GM12878 (cell line): Measurements from ENCODE around the gene MXRA8.

ENCODE experiments used
- PKNOX1 ChIP-seq: fragments of 450-650 bp; IDR thresholded peaks from 2 replicates; pipeline ENCODE4 v1.6.1; 2016; ENCODE audit warnings: mild to moderate bottlenecking
- RAD21 ChIP-seq: IDR thresholded peaks from 2 replicates; pipeline ENCODE4 v1.6.1; 2011; ENCODE audit warnings: mild to moderate bottlenecking, low read depth, low read length, moderate library complexity; ENCODE audit not compliant: insufficient read depth
- SMC3 ChIP-seq: IDR thresholded peaks from 2 replicates; pipeline ENCODE4 v1.6.1; 2011; ENCODE audit warnings: low read length, improper control_type of control experiment, borderline replicate concordance
- TCF7 ChIP-seq: IDR thresholded peaks from 2 replicates; pipeline ENCODE4 v1.6.1; 2014; ENCODE audit warnings: antibody characterized with exemption, borderline replicate concordance
- USF2 ChIP-seq: IDR thresholded peaks from 2 replicates; pipeline ENCODE4 v1.6.1; 2011; ENCODE audit warnings: low read depth, low read length, improper control_type of control experiment, borderline replicate concordance

- TF ChIP-seq TCF7: no peak
- no peak for TF ChIP-seq SMC3
- no peak for TF ChIP-seq USF2
- no peak for TF ChIP-seq PKNOX1
- TF ChIP-seq RAD21: no peak
Observed at GRCh38 chr1:1345860-1346500, 12.4 kb downstream of the MXRA8 start.
